ENCODE measurements around the gene HOXA13. TPM values are rescaled to one million over a fixed set of nuclear protein-coding genes. Genes with fewer than 3 reads are reported as not detected.

Gene HOXA13
- total RNA-seq, 1 donor from 2014 or later, result under 0.01 TPM

- DNase-seq (ENCODE audit: low read depth) (no peak), FAIRE-seq (no peak)
- H3K36me3 ChIP-seq (ENCODE audit: control insufficient read depth, insufficient read depth, low read length), result no peaks in the 10 kb centered on the region
- peaks cover 68% of the 10 kb centered on the region for H3K27me3 ChIP-seq (ENCODE audit: control insufficient read depth, insufficient read depth, low read length)
- no peak overlapping the region for H3K4me3 ChIP-seq (ENCODE audit: low read depth, low read length)
- TF ChIP-seq CTCF (IDR thresholded peaks at IDR 0.05; ENCODE audit: insufficient read depth, low read length, severe bottlenecking), result no peak
Observed at GRCh38 chr7:27180431-27181420, 19.2 kb downstream of the HOXA13 start.

GRCh38 chr7:27179503-27180430 lies 20.1 kb downstream of the HOXA13 start:
- no peak for DNase-seq (ENCODE audit: low read depth)
- FAIRE-seq, result no peak
- peaks cover 68% of the 10 kb centered on the region for H3K27me3 ChIP-seq (ENCODE audit: control insufficient read depth, insufficient read depth, low read length)
- no peaks in the 10 kb centered on the region for H3K36me3 ChIP-seq (ENCODE audit: control insufficient read depth, insufficient read depth, low read length)
- TF ChIP-seq CTCF (IDR thresholded peaks at IDR 0.05; ENCODE audit: insufficient read depth, low read length, severe bottlenecking), result peak; percentile 82
- no peak overlapping the region for H3K4me3 ChIP-seq (ENCODE audit: low read depth, low read length)

GRCh38 chr7:27179030-27179429 lies 20.9 kb downstream of the HOXA13 start:
- DNase-seq (ENCODE audit: low read depth) (no peak), FAIRE-seq (no peak)
- no peak for TF ChIP-seq CTCF (IDR thresholded peaks at IDR 0.05; ENCODE audit: insufficient read depth, low read length, severe bottlenecking)
- Histone ChIP-seq H3K4me3 (ENCODE audit: low read depth, low read length) (no peak overlapping the region), H3K36me3 (ENCODE audit: control insufficient read depth, insufficient read depth, low read length) (no peaks in the 10 kb centered on the region), H3K27me3 (ENCODE audit: control insufficient read depth, insufficient read depth, low read length) (peaks cover 69% of the 10 kb centered on the region)

GRCh38 chr7:27178366-27178765 lies 21.5 kb downstream of the HOXA13 start:
- no peak for FAIRE-seq

More at GRCh38 chr7:27178366-27178765, 21.5 kb downstream of the HOXA13 start:
- Histone ChIP-seq H3K4me3 (ENCODE audit: low read depth, low read length) (no peak overlapping the region), H3K27me3 (ENCODE audit: control insufficient read depth, insufficient read depth, low read length) (peaks cover 64% of the 10 kb centered on the region), H3K36me3 (ENCODE audit: control insufficient read depth, insufficient read depth, low read length) (no peaks in the 10 kb centered on the region)
- no peak for DNase-seq (ENCODE audit: low read depth)
- no peak for TF ChIP-seq CTCF (IDR thresholded peaks at IDR 0.05; ENCODE audit: insufficient read depth, low read length, severe bottlenecking)
